Common myeloid progenitor, CD34-positive (primary cell): ENCODE measurements around the gene TEX26.

Experiments used
- CTCF ChIA-PET: fragments of 350-600 bp; sonication (Branson Sonifier 250); formaldehyde crosslinking; loops from one replicate; lab custom pipeline; 2021; ENCODE audit warnings: antibody characterized with exemption; lab: Charles Lee
- POLR2A ChIA-PET: fragments of 350-600 bp; sonication (Branson Sonifier 250); formaldehyde crosslinking; loops from one replicate; lab custom pipeline; 2021; ENCODE audit warnings: antibody characterized with exemption; lab: Charles Lee
- DNase-seq, 3 donors: peaks; one replicate each; pipeline versions ENCODE4 v3.0.0 to v3.0.0-alpha.2; 2013
- H3K27ac ChIP-seq, 2 experiments: 1 replicate in 1 of 2; 2 replicates in 1 of 2; pipeline ENCODE4 v1.7.0; 2013; ENCODE audit warnings: inconsistent platforms in 2 of 2, low read length in 2 of 2, mild to moderate bottlenecking in 2 of 2, low read depth in 1 of 2, moderate library complexity in 1 of 2; ENCODE audit not compliant: severe bottlenecking in 2 of 2, insufficient read depth in 1 of 2, poor library complexity in 1 of 2
- H3K27me3 ChIP-seq, 5 experiments: replicated peaks in 2 of 5; 1 replicate in 3 of 5; 2 replicates in 2 of 5; pipeline versions ENCODE4 v1.6.1 to v1.7.0; 2013; ENCODE audit warnings: low read length in 4 of 5, mild to moderate bottlenecking in 2 of 5, moderate library complexity in 2 of 5, inconsistent platforms in 1 of 5; ENCODE audit not compliant: insufficient read depth in 5 of 5, control insufficient read depth in 4 of 5
- H3K36me3 ChIP-seq, 4 experiments: 1 replicate in 2 of 4; 2 replicates in 2 of 4; pipeline versions ENCODE4 v1.6.1 to v1.7.0; 2013; ENCODE audit warnings: low read length in 3 of 4, control low read depth in 1 of 4, mild to moderate bottlenecking in 1 of 4; ENCODE audit not compliant: control insufficient read depth in 4 of 4, insufficient read depth in 4 of 4
- H3K4me1 ChIP-seq, 4 experiments: 1 replicate in 3 of 4; 2 replicates in 1 of 4; pipeline versions ENCODE4 v1.6.1 to v1.7.1; 2013; ENCODE audit warnings: low read length in 3 of 4, mild to moderate bottlenecking in 3 of 4, control low read depth in 1 of 4, inconsistent platforms in 1 of 4, moderate library complexity in 1 of 4; ENCODE audit not compliant: control insufficient read depth in 4 of 4, insufficient read depth in 4 of 4; ENCODE audit errors: control extremely low read depth in 1 of 4
- H3K4me3 ChIP-seq, 7 experiments: 1 replicate in 4 of 7; 2 replicates in 3 of 7; pipeline versions ENCODE4 v1.5.1 to v1.7.0; 2013; ENCODE audit warnings: mild to moderate bottlenecking in 7 of 7, low read length in 6 of 7, moderate library complexity in 6 of 7, inconsistent platforms in 2 of 7, low read depth in 2 of 7, control low read depth in 1 of 7; ENCODE audit not compliant: insufficient read depth in 4 of 7, control insufficient read depth in 1 of 7; ENCODE audit errors: extremely low read depth in 1 of 7
- H3K9me3 ChIP-seq, 5 experiments: 1 replicate in 4 of 5; 2 replicates in 1 of 5; pipeline versions ENCODE4 v1.6.1 to v1.7.1; 2013; ENCODE audit warnings: low read length in 4 of 5, mild to moderate bottlenecking in 2 of 5, inconsistent platforms in 1 of 5, low read depth in 1 of 5, moderate library complexity in 1 of 5; ENCODE audit not compliant: control insufficient read depth in 4 of 5, insufficient read depth in 2 of 5; ENCODE audit errors: control extremely low read depth in 1 of 5
- WGBS: methylation state at CpG from one replicate; pipeline ENCODE4 v1.1.5; 2013; ENCODE audit not compliant: insufficient coverage; 5-methylcytosine and 5-hydroxymethylcytosine counted together

Gene TEX26

GRCh38 chr13:30957258-30957943 is 24.9 kb downstream of the TEX26 start:
- CTCF ChIA-PET, result no interaction called here
- 82% methylated on average over 4 of the region's 5 CpGs for WGBS

GRCh38 chr13:30959678-30960077 is 27.2 kb downstream of the TEX26 start:
- ChIA-PET POLR2A (no interaction called here), CTCF (no interaction called here)
- H3K9me3 ChIP-seq, result peaks cover 0 to 9% (median 0%) of the 10 kb centered on the region in 5 experiments
- no peaks in the 10 kb centered on the region for H3K4me1 ChIP-seq
- no peak for DNase-seq
- 100% methylated on average over 1 of the region's 1 CpG for WGBS
- no peaks in the 10 kb centered on the region for H3K36me3 ChIP-seq
- no peak overlapping the region for H3K4me3 ChIP-seq
- H3K27ac ChIP-seq, result no peak overlapping the region
- H3K27me3 ChIP-seq, result peaks cover 0 to 14% (median 7%) of the 10 kb centered on the region in 5 experiments

More at GRCh38 chr13:30957258-30957943, 24.9 kb downstream of the TEX26 start:
- H3K4me1 ChIP-seq, result no peaks in the 10 kb centered on the region
- POLR2A ChIA-PET, result no interaction called here
- peaks cover 0 to 10% (median 7%) of the 10 kb centered on the region in 5 experiments for H3K27me3 ChIP-seq
- no peaks in the 10 kb centered on the region for H3K36me3 ChIP-seq
- DNase-seq, result no peak
- H3K27ac ChIP-seq, result no peak overlapping the region
- no peak overlapping the region for H3K4me3 ChIP-seq
- H3K9me3 ChIP-seq, result peaks cover 0 to 9% (median 0%) of the 10 kb centered on the region in 5 experiments

GRCh38 chr13:30963791-30964190 is 31.3 kb downstream of the TEX26 start:
- POLR2A ChIA-PET, result no interaction called here
- Histone ChIP-seq H3K4me3 (no peak overlapping the region), H3K27me3 (peaks cover 0 to 10% (median 7%) of the 10 kb centered on the region in 5 experiments), H3K27ac (no peak overlapping the region), H3K4me1 (no peaks in the 10 kb centered on the region), H3K9me3 (peaks cover 0 to 9% (median 0%) of the 10 kb centered on the region in 5 experiments), H3K36me3 (no peaks in the 10 kb centered on the region)
- CTCF ChIA-PET, result interaction anchor here (1.7 kb wide), 1 partner anchor 14 kb away, joined by 4 read pairs; no protein-coding TSS in a partner anchor
- DNase-seq, result no peak
- WGBS, result 90% methylated on average over 5 of the region's 5 CpGs

- POLR2A ChIA-PET, result no interaction called here
Observed at GRCh38 chr13:30965380-30965779, 32.9 kb downstream of the TEX26 start.

GRCh38 chr13:30966101-30966500 is 33.6 kb downstream of the TEX26 start:
- no peak for DNase-seq
- Histone ChIP-seq H3K4me1 (no peaks in the 10 kb centered on the region), H3K36me3 (no peaks in the 10 kb centered on the region), H3K9me3 (no peaks in the 10 kb centered on the region), H3K4me3 (no peak overlapping the region), H3K27me3 (peaks cover 0 to 14% (median 8%) of the 10 kb centered on the region in 5 experiments), H3K27ac (no peak overlapping the region)
- WGBS, result 92% methylated on average over 2 of the region's 3 CpGs
- CTCF ChIA-PET, result interaction anchor here (1.7 kb wide), 1 partner anchor 12 kb away, joined by 3 read pairs; no protein-coding TSS in a partner anchor
- POLR2A ChIA-PET, result interaction anchor here (0.6 kb wide), 1 partner anchor 185 kb away, joined by 3 read pairs; no protein-coding TSS in a partner anchor

More at GRCh38 chr13:30965380-30965779, 32.9 kb downstream of the TEX26 start:
- CTCF ChIA-PET, result no interaction called here
- WGBS, result no CpG with 5 or more reads among the region's 1 CpG
- no peak for DNase-seq
- H3K9me3 ChIP-seq, result no peaks in the 10 kb centered on the region
- no peaks in the 10 kb centered on the region for H3K4me1 ChIP-seq
- no peaks in the 10 kb centered on the region for H3K36me3 ChIP-seq
- H3K27me3 ChIP-seq, result peaks cover 0 to 11% (median 7%) of the 10 kb centered on the region in 5 experiments
- H3K27ac ChIP-seq, result no peak overlapping the region
- H3K4me3 ChIP-seq, result no peak overlapping the region

- no peak overlapping the region for H3K27ac ChIP-seq
- POLR2A ChIA-PET, result no interaction called here
- no peaks in the 10 kb centered on the region for H3K9me3 ChIP-seq
- H3K36me3 ChIP-seq, result no peaks in the 10 kb centered on the region
- peaks cover 0 to 15% (median 8%) of the 10 kb centered on the region in 5 experiments for H3K27me3 ChIP-seq
- H3K4me1 ChIP-seq, result no peaks in the 10 kb centered on the region
- CTCF ChIA-PET, result no interaction called here
- WGBS, result 86% methylated on average over 1 of the region's 2 CpGs
- no peak overlapping the region for H3K4me3 ChIP-seq
- no peak for DNase-seq
Observed at GRCh38 chr13:30968846-30969245, 36.4 kb downstream of the TEX26 start.

GRCh38 chr13:30971575-30971974 is 39.1 kb downstream of the TEX26 start:
- POLR2A ChIA-PET, result no interaction called here
- H3K36me3 ChIP-seq, result no peaks in the 10 kb centered on the region
- no peak overlapping the region for H3K4me3 ChIP-seq
- CTCF ChIA-PET, result interaction anchor here (0.8 to 1.4 kb wide), 3 partner anchors 8 to 14 kb away, joined by 3 to 4 read pairs (median 4); no protein-coding TSS in a partner anchor
- no peaks in the 10 kb centered on the region for H3K4me1 ChIP-seq
- peaks cover 0 to 14% (median 5%) of the 10 kb centered on the region in 5 experiments for H3K27me3 ChIP-seq
- WGBS, result no CpG with 5 or more reads among the region's 2 CpGs
- no peak overlapping the region for H3K27ac ChIP-seq
- DNase-seq, result no peak
- H3K9me3 ChIP-seq, result no peaks in the 10 kb centered on the region
